GM23338 (cell line): ENCODE data around the gene LTA4H. TPM values are rescaled to one million over a fixed set of nuclear protein-coding genes. Genes with fewer than 3 reads are reported as not detected.

Source experiments
- ATAC-seq: fragments of 200-7000 bp; cut with Tn5 transposase; 3 replicates; pipeline ENCODE4 v1.9.1; 2020
- DNase-seq: peaks from one replicate; pipeline ENCODE4 v3.0.0-alpha.2; 2015; ENCODE audit warnings: low spot score
- H2AFZ ChIP-seq: fragments of 200-600 bp; sonication (generic); 2 replicates; pipeline ENCODE4 v1.8.0; 2016; ENCODE audit warnings: antibody characterized with exemption, mild to moderate bottlenecking, moderate library complexity
- H3F3A ChIP-seq: fragments of 200-600 bp; sonication (generic); replicated peaks from 2 replicates; pipeline ENCODE4 v1.8.0; 2017; ENCODE audit warnings: antibody characterized with exemption, mixed run types, low read depth
- H3K27ac ChIP-seq: fragments of 200-600 bp; sonication (generic); 2 replicates; pipeline ENCODE4 v1.6.1; 2016; ENCODE audit warnings: low read depth
- H3K27me3 ChIP-seq: fragments of 200-600 bp; sonication (generic); 2 replicates; pipeline ENCODE4 v1.8.0; 2016; ENCODE audit warnings: mild to moderate bottlenecking, mixed run types, moderate library complexity; ENCODE audit not compliant: insufficient read depth
- H3K36me3 ChIP-seq: fragments of 200-600 bp; sonication (generic); 2 replicates; pipeline ENCODE4 v1.8.0; 2016; ENCODE audit warnings: mild to moderate bottlenecking; ENCODE audit not compliant: insufficient read depth
- H3K4me1 ChIP-seq: fragments of 200-600 bp; sonication (generic); 2 replicates; pipeline ENCODE4 v1.8.0; 2016; ENCODE audit warnings: mild to moderate bottlenecking, moderate library complexity; ENCODE audit not compliant: insufficient read depth
- H3K4me2 ChIP-seq: fragments of 200-600 bp; sonication (generic); 2 replicates; pipeline ENCODE4 v1.7.1; 2017; ENCODE audit warnings: mixed run types
- H3K4me3 ChIP-seq: fragments of 200-600 bp; sonication (generic); 2 replicates; pipeline ENCODE4 v1.6.1; 2016; ENCODE audit warnings: mixed run types
- H3K79me2 ChIP-seq: fragments of 200-600 bp; sonication (generic); replicated peaks from 2 replicates; pipeline ENCODE4 v1.8.0; 2017; ENCODE audit warnings: mild to moderate bottlenecking; ENCODE audit not compliant: insufficient read depth
- H3K9me2 ChIP-seq: fragments of 200-600 bp; sonication (generic); 2 replicates; pipeline ENCODE4 v1.8.0; 2017; ENCODE audit not compliant: insufficient read depth
- H4K20me1 ChIP-seq: fragments of 200-600 bp; sonication (generic); replicated peaks from 2 replicates; pipeline ENCODE4 v1.8.0; 2017; ENCODE audit warnings: mild to moderate bottlenecking; ENCODE audit not compliant: insufficient read depth
- H3K27ac Mint-ChIP-seq: 2 replicates; pipeline ENCODE4 v1.8.0; 2020; ENCODE audit warnings: inconsistent platforms, mild to moderate bottlenecking, moderate library complexity, mixed read lengths
- H3K27me3 Mint-ChIP-seq: 3 replicates; pipeline ENCODE4 v1.8.0; 2022; ENCODE audit warnings: low read depth, mild to moderate bottlenecking, moderate library complexity, mixed read lengths, inconsistent platforms; ENCODE audit not compliant: insufficient read depth, poor library complexity
- H3K36me3 Mint-ChIP-seq: 3 replicates; pipeline ENCODE4 v1.8.0; 2021; ENCODE audit warnings: low read depth, mild to moderate bottlenecking, inconsistent platforms, moderate library complexity, mixed read lengths
- H3K4me1 Mint-ChIP-seq: 3 replicates; pipeline ENCODE4 v1.8.0; 2020; ENCODE audit warnings: mild to moderate bottlenecking, inconsistent platforms, mixed read lengths
- H3K4me3 Mint-ChIP-seq: 3 replicates; pipeline ENCODE4 v1.8.0; 2021; ENCODE audit warnings: moderate library complexity, mild to moderate bottlenecking, inconsistent platforms, mixed read lengths
- H3K9me3 Mint-ChIP-seq: 3 replicates; pipeline ENCODE4 v1.8.0; 2020; ENCODE audit warnings: moderate library complexity, mild to moderate bottlenecking, inconsistent platforms, mixed read lengths
- STAT1 ChIP-seq: IDR thresholded peaks from one replicate; pipeline ENCODE4 v1.6.1; 2016; ENCODE audit warnings: antibody characterized with exemption; ENCODE audit not compliant: unreplicated experiment
- ZNF114 ChIP-seq: fragments of 250-450 bp; sonication (Bioruptor Pico); IDR thresholded peaks from 2 replicates; pipeline ENCODE4 v1.5.0; 2020; ENCODE audit warnings: mild to moderate bottlenecking, moderate library complexity
- polyA plus RNA-seq: library from polyadenylated mRNA; unstranded; fragments of >200 nt; fragmentation: Nextera tagmentation; extraction: Ambion mirVana; gene quantifications from 2 replicates; pipeline ENCODE4 v1.2.1, GENCODE V29; 2016
- total RNA-seq: library from RNA; depleted of rRNA; stranded (reverse); fragments of >200 nt; shearing (Covaris generic); gene quantifications from 2 replicates; pipeline ENCODE4 v1.2.3, GENCODE V29; 2014
- TF ChIP-seq, protein P1 (sequence below): fragments of 250-450 bp; sonication (Bioruptor Pico); IDR thresholded peaks from 2 replicates; pipeline ENCODE4 v1.5.0; 2020; ENCODE audit warnings: mild to moderate bottlenecking, moderate library complexity

Gene LTA4H
- total and polyA plus RNA-seq, 2 experiments from 2014 or later, result 84.4 to 189 TPM

DNA sequence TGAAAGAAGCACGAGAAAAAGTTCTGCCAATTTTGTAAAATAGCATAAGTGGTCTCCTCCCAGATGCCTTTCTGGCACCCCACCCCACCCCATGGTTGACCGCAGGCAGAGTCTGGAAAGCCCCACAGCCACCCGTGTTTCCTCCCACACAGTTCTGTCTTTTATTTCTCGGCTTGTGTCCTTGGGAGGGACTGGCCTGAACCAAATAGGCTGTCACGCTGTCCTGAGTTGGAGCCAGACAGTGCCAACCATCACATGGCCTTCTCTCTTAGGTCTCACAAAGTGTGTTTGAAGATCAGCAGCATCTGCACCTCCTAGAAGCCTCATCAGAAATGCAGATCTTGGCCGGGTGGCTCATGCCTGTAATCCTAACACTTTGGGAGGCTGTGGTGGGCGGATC lies 10.2 kb upstream of the LTA4H start:
- H2AFZ ChIP-seq, result no peak overlapping the region
- peaks cover 2% of the 10 kb centered on the region for H3K27me3 Mint-ChIP-seq

More for the DNA sequence above, 10.2 kb upstream of the LTA4H start:
- Mint-ChIP-seq H3K4me3 (no peak overlapping the region), H3K36me3 (no peaks in the 10 kb centered on the region), H3K9me3 (no peaks in the 10 kb centered on the region; the same call in 2 of the 3 replicates), H3K27ac (no peak overlapping the region), H3K4me1 (peaks cover 5% of the 10 kb centered on the region; the same call in 2 of the 3 replicates)
- Histone ChIP-seq H3K79me2 (no peaks in the 10 kb centered on the region), H3K4me2 (no peak overlapping the region), H3K27ac (no peak overlapping the region), H3K9me2 (no peaks in the 10 kb centered on the region), H3K4me3 (no peak overlapping the region), H3K4me1 (no peaks in the 10 kb centered on the region), H3K36me3 (no peaks in the 10 kb centered on the region), H3F3A (no peaks in the 10 kb centered on the region), H4K20me1 (no peaks in the 10 kb centered on the region), H3K27me3 (no peaks in the 10 kb centered on the region)
- DNase-seq (no peak), ATAC-seq (no peak)
- no peak for TF ChIP-seq ZNF114 (CRISPR knock-in tag)
- TF ChIP-seq STAT1, result no peak
- TF ChIP-seq, protein P1, sequence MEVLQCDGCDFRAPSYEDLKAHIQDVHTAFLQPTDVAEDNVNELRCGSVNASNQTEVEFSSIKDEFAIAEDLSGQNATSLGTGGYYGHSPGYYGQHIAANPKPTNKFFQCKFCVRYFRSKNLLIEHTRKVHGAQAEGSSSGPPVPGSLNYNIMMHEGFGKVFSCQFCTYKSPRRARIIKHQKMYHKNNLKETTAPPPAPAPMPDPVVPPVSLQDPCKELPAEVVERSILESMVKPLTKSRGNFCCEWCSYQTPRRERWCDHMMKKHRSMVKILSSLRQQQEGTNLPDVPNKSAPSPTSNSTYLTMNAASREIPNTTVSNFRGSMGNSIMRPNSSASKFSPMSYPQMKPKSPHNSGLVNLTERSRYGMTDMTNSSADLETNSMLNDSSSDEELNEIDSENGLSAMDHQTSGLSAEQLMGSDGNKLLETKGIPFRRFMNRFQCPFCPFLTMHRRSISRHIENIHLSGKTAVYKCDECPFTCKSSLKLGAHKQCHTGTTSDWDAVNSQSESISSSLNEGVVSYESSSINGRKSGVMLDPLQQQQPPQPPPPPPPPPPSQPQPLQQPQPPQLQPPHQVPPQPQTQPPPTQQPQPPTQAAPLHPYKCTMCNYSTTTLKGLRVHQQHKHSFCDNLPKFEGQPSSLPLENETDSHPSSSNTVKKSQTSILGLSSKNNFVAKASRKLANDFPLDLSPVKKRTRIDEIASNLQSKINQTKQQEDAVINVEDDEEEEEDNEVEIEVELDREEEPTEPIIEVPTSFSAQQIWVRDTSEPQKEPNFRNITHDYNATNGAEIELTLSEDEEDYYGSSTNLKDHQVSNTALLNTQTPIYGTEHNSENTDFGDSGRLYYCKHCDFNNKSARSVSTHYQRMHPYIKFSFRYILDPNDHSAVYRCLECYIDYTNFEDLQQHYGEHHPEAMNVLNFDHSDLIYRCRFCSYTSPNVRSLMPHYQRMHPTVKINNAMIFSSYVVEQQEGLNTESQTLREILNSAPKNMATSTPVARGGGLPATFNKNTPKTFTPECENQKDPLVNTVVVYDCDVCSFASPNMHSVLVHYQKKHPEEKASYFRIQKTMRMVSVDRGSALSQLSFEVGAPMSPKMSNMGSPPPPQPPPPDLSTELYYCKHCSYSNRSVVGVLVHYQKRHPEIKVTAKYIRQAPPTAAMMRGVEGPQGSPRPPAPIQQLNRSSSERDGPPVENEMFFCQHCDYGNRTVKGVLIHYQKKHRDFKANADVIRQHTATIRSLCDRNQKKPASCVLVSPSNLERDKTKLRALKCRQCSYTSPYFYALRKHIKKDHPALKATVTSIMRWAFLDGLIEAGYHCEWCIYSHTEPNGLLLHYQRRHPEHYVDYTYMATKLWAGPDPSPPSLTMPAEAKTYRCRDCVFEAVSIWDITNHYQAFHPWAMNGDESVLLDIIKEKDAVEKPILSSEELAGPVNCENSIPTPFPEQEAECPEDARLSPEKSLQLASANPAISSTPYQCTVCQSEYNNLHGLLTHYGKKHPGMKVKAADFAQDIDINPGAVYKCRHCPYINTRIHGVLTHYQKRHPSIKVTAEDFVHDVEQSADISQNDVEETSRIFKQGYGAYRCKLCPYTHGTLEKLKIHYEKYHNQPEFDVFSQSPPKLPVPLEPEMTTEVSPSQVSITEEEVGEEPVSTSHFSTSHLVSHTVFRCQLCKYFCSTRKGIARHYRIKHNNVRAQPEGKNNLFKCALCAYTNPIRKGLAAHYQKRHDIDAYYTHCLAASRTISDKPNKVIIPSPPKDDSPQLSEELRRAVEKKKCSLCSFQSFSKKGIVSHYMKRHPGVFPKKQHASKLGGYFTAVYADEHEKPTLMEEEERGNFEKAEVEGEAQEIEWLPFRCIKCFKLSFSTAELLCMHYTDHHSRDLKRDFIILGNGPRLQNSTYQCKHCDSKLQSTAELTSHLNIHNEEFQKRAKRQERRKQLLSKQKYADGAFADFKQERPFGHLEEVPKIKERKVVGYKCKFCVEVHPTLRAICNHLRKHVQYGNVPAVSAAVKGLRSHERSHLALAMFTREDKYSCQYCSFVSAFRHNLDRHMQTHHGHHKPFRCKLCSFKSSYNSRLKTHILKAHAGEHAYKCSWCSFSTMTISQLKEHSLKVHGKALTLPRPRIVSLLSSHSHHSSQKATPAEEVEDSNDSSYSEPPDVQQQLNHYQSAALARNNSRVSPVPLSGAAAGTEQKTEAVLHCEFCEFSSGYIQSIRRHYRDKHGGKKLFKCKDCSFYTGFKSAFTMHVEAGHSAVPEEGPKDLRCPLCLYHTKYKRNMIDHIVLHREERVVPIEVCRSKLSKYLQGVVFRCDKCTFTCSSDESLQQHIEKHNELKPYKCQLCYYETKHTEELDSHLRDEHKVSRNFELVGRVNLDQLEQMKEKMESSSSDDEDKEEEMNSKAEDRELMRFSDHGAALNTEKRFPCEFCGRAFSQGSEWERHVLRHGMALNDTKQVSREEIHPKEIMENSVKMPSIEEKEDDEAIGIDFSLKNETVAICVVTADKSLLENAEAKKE (CRISPR knock-in tag), result no peak
